HEK293 (cell line): ENCODE measurements around the gene CASD1.
A peak's percentile ranks its signal among the peaks of the same experiment; 100 is the strongest.

ENCODE experiments used
- CTCF ChIA-PET: fragments of 350-600 bp; formaldehyde crosslinking; extraction: SDS; loops from one replicate; lab custom pipeline; 2021; ENCODE audit warnings: antibody characterized with exemption; lab: Yijun Ruan, JAX
- POLR2A ChIA-PET: fragments of 300-600 bp; formaldehyde crosslinking; extraction: SDS; loops from one replicate; lab custom pipeline; 2020; ENCODE audit warnings: antibody characterized with exemption, inconsistent platforms; lab: Yijun Ruan, JAX
- H3K27ac ChIP-seq: fragments of 200-500 bp; sonication (Bioruptor generic); 2 replicates; pipeline ENCODE4 v1.5.1; 2014; ENCODE audit warnings: low read depth, low read length, control low read depth, inconsistent platforms; ENCODE audit errors: extremely low read depth
- H3K36me3 ChIP-seq, 2 experiments: fragments of 200-500 bp in 1 of 2; sonication (Bioruptor generic) in 1 of 2; 1 replicate in 1 of 2; 2 replicates in 1 of 2; pipeline ENCODE4 v1.5.1; 2014 to 2017; ENCODE audit warnings: inconsistent platforms in 2 of 2, low read length in 2 of 2; ENCODE audit not compliant: control insufficient read depth in 2 of 2, insufficient read depth in 1 of 2
- H3K4me1 ChIP-seq: fragments of 200-500 bp; sonication (Bioruptor generic); 2 replicates; pipeline ENCODE4 v1.5.1; 2014; ENCODE audit warnings: mild to moderate bottlenecking, low read length, inconsistent platforms; ENCODE audit not compliant: control insufficient read depth, insufficient read depth
- H3K4me3 ChIP-seq: 2 replicates; pipeline ENCODE4 v1.5.1; 2011; ENCODE audit warnings: low read depth, mild to moderate bottlenecking, control low read depth, low read length, moderate library complexity
- H3K9me3 ChIP-seq: fragments of 200-500 bp; sonication (Bioruptor generic); 2 replicates; pipeline ENCODE4 v1.5.1; 2014; ENCODE audit warnings: low read depth, low read length, inconsistent platforms; ENCODE audit not compliant: control insufficient read depth, insufficient read depth
- CTCF ChIP-seq: fragments of 450-650 bp; formaldehyde crosslinking; IDR thresholded peaks from 2 replicates; pipeline ENCODE4 v1.5.1; 2016; ENCODE audit warnings: missing biosample characterization, missing genetic modification characterization
- FEZF1 ChIP-seq: fragments of 450-650 bp; formaldehyde crosslinking; IDR thresholded peaks from 2 replicates; pipeline ENCODE4 v1.5.1; 2016; ENCODE audit warnings: missing biosample characterization, missing genetic modification characterization
- HIC1 ChIP-seq: fragments of 450-650 bp; formaldehyde crosslinking; IDR thresholded peaks from 2 replicates; pipeline ENCODE4 v1.5.1; 2016; ENCODE audit warnings: missing biosample characterization, missing genetic modification characterization
- OSR2 ChIP-seq: fragments of 450-650 bp; formaldehyde crosslinking; IDR thresholded peaks from 2 replicates; pipeline ENCODE4 v1.5.1; 2016; ENCODE audit warnings: missing biosample characterization, missing genetic modification characterization
- PATZ1 ChIP-seq: fragments of 450-650 bp; formaldehyde crosslinking; IDR thresholded peaks from 2 replicates; pipeline ENCODE4 v1.5.1; 2016; ENCODE audit warnings: missing biosample characterization, missing genetic modification characterization
- PRDM10 ChIP-seq: fragments of 450-650 bp; formaldehyde crosslinking; IDR thresholded peaks from 2 replicates; pipeline ENCODE4 v1.5.1; 2016; ENCODE audit warnings: missing biosample characterization, missing genetic modification characterization
- PRDM2 ChIP-seq: fragments of 450-650 bp; formaldehyde crosslinking; IDR thresholded peaks from 2 replicates; pipeline ENCODE4 v1.5.1; 2016; ENCODE audit warnings: missing biosample characterization, missing genetic modification characterization, borderline replicate concordance
- SP7 ChIP-seq: fragments of 450-650 bp; formaldehyde crosslinking; IDR thresholded peaks from 2 replicates; pipeline ENCODE4 v1.5.1; 2016; ENCODE audit warnings: missing biosample characterization, missing genetic modification characterization
- ZBTB17 ChIP-seq: fragments of 450-650 bp; formaldehyde crosslinking; IDR thresholded peaks from 2 replicates; pipeline ENCODE4 v1.5.1; 2016; ENCODE audit warnings: missing biosample characterization, missing genetic modification characterization
- ZEB2 ChIP-seq: fragments of 450-650 bp; formaldehyde crosslinking; IDR thresholded peaks from 2 replicates; pipeline ENCODE4 v1.5.1; 2016; ENCODE audit warnings: missing biosample characterization, missing genetic modification characterization
- ZIC2 ChIP-seq: fragments of 450-650 bp; formaldehyde crosslinking; IDR thresholded peaks from 2 replicates; pipeline ENCODE4 v1.5.1; 2016; ENCODE audit warnings: missing biosample characterization, missing genetic modification characterization
- ZNF10 ChIP-seq: fragments of 450-650 bp; formaldehyde crosslinking; IDR thresholded peaks from 2 replicates; pipeline ENCODE4 v1.5.1; 2017; ENCODE audit warnings: missing biosample characterization, missing genetic modification characterization
- ZNF133 ChIP-seq: fragments of 450-650 bp; formaldehyde crosslinking; IDR thresholded peaks from 2 replicates; pipeline ENCODE4 v1.5.1; 2016; ENCODE audit warnings: missing biosample characterization, missing genetic modification characterization
- ZNF138 ChIP-seq: fragments of 450-650 bp; formaldehyde crosslinking; IDR thresholded peaks from 2 replicates; pipeline ENCODE4 v1.5.1; 2016; ENCODE audit warnings: missing biosample characterization, missing genetic modification characterization, borderline replicate concordance
- ZNF26 ChIP-seq: fragments of 450-650 bp; formaldehyde crosslinking; IDR thresholded peaks from 2 replicates; pipeline ENCODE4 v1.5.1; 2016; ENCODE audit warnings: missing biosample characterization, missing genetic modification characterization
- ZNF354C ChIP-seq: fragments of 450-650 bp; formaldehyde crosslinking; IDR thresholded peaks from 2 replicates; pipeline ENCODE4 v1.5.1; 2016; ENCODE audit warnings: missing biosample characterization, missing genetic modification characterization, low read depth, borderline replicate concordance
- ZXDB ChIP-seq: fragments of 450-650 bp; formaldehyde crosslinking; IDR thresholded peaks from 2 replicates; pipeline ENCODE4 v1.5.1; 2016; ENCODE audit warnings: missing biosample characterization, missing genetic modification characterization

The CASD1 gene

GRCh38 chr7:94510582-94511496 is 1.2 kb downstream of the CASD1 start (continued):
- TF ChIP-seq ZNF133 (no peak), CTCF (no peak), ZNF138 (tag by site-specific recombination) (no peak), HIC1 (tag by site-specific recombination) (peak; percentile 70), FEZF1 (peak; percentile 4; the same call in 1 of the 2 replicates), PRDM2 (tag by site-specific recombination) (no peak), ZNF26 (tag by site-specific recombination) (no peak), ZIC2 (tag by site-specific recombination) (0 out of 2 replicates have a peak, but pooled peaks have one; percentile 3), ZNF354C (tag by site-specific recombination) (no peak), PATZ1 (tag by site-specific recombination) (peak; percentile 29)

- H3K36me3 ChIP-seq = no peaks in the 10 kb centered on the region
- H3K4me1 ChIP-seq = peaks cover 28% of the 10 kb centered on the region
- H3K9me3 ChIP-seq = no peaks in the 10 kb centered on the region
- CTCF ChIA-PET = interaction anchor here (0.6 to 1.2 kb wide), 2 partner anchors 143 to 741 kb away, joined by 3 to 4 read pairs; no protein-coding TSS in a partner anchor
- H3K27ac ChIP-seq = peak overlapping the region; percentile 97
- no peak overlapping the region for H3K4me3 ChIP-seq
- POLR2A ChIA-PET = no interaction called here
- TF ChIP-seq OSR2 (tag by site-specific recombination) = peak; percentile 67
- TF ChIP-seq ZEB2 (tag by site-specific recombination) = no peak
- peak; percentile 24; the same call in 1 of the 2 replicates for TF ChIP-seq ZXDB
- peak; percentile 23; the same call in 1 of the 2 replicates for TF ChIP-seq SP7 (tag by site-specific recombination)
- TF ChIP-seq ZNF10 (tag by site-specific recombination) = peak; percentile 21; the same call in 1 of the 2 replicates
- TF ChIP-seq PRDM10 (tag by site-specific recombination) = 0 out of 2 replicates have a peak, but pooled peaks have one; percentile 13
- TF ChIP-seq ZBTB17 (tag by site-specific recombination) = peak; percentile 83
These were observed 2.1 kb downstream of the CASD1 start for GRCh38 chr7:94511718-94512117.
